Measurements from ENCODE around the gene KDM6A. TPM values are rescaled to one million over a fixed set of nuclear protein-coding genes. Genes with fewer than 3 reads are reported as not detected.
A peak's percentile ranks its signal among the peaks of the same experiment; 100 is the strongest.
"Not testable (repeated sequence)": the region's sequence is repeated elsewhere in the genome, so short reads cannot be mapped to it uniquely, and the experiment has no call there.

KDM6A gene
- total RNA-seq, 1 experiment from 2014 or later, result 32.7 TPM

GRCh38 chrX:44875185-44875489 lies 2.1 kb downstream of the KDM6A start:
- H3K36me3 ChIP-seq (replicated peaks; ENCODE audit: control insufficient read depth, insufficient read depth, low read length), result no peaks in the 10 kb centered on the region
- no peaks in the 10 kb centered on the region for H3K27me3 ChIP-seq (ENCODE audit: control insufficient read depth, insufficient read depth, low read length)
- no peak for DNase-seq
- peak overlapping the region; percentile 29; the same call in 1 of the 2 replicates for H3K4me3 ChIP-seq (ENCODE audit: insufficient read depth, low read depth, low read length)

DNA sequence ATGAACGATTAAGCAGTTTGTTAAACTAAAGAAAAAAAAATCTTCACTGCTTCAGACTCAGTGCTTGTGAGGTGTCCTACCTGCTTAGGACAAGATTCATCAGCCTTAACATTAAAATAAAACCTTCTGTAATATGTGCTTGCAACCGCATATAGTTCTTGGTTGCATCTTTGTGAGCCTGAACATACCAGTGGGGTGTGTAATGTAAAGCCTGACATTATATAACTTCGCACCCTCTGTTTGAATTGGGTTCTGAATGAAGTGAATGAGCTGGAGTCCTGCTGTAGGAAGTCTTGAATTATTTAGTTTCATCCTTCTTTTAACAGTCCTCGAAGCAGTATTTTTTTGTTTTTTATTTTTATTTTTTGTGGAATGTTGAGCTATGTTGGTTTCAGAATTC lies 3.1 kb downstream of the KDM6A start:
- Histone ChIP-seq H3K4me3 (ENCODE audit: insufficient read depth, low read depth, low read length) (no peak overlapping the region), H3K27me3 (ENCODE audit: control insufficient read depth, insufficient read depth, low read length) (no peaks in the 10 kb centered on the region)

DNA sequence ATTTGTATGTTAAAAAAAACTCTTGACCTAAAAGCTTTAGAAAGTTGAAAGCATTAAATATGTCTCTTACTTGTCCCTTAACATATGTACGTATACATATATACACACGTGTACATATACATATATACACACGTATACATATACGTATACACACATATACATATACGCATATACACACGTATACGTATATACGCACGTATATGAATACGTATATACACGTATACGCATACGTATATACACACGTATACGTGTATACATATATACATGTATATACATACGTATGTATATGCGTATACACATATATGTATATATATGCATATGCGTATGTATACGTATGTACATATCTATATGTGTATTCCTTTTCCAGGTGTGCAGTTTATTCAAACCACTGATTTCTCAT lies 3.8 kb downstream of the KDM6A start:
- Histone ChIP-seq H3K36me3 (replicated peaks; ENCODE audit: control insufficient read depth, insufficient read depth, low read length) (no peaks in the 10 kb centered on the region), H3K27me3 (ENCODE audit: control insufficient read depth, insufficient read depth, low read length) (no peaks in the 10 kb centered on the region), H3K4me3 (ENCODE audit: insufficient read depth, low read depth, low read length) (no peak overlapping the region)
- no peak for DNase-seq

More for the DNA sequence above, 3.1 kb downstream of the KDM6A start:
- no peaks in the 10 kb centered on the region for H3K36me3 ChIP-seq (replicated peaks; ENCODE audit: control insufficient read depth, insufficient read depth, low read length)
- DNase-seq, result no peak

- Histone ChIP-seq H3K36me3 (replicated peaks; ENCODE audit: control insufficient read depth, insufficient read depth, low read length) (no peaks in the 10 kb centered on the region), H3K27me3 (ENCODE audit: control insufficient read depth, insufficient read depth, low read length) (no peaks in the 10 kb centered on the region), H3K4me3 (ENCODE audit: insufficient read depth, low read depth, low read length) (no peak overlapping the region)
- no peak for DNase-seq
These were observed 5.8 kb downstream of the KDM6A start for GRCh38 chrX:44878780-44879179.

DNA sequence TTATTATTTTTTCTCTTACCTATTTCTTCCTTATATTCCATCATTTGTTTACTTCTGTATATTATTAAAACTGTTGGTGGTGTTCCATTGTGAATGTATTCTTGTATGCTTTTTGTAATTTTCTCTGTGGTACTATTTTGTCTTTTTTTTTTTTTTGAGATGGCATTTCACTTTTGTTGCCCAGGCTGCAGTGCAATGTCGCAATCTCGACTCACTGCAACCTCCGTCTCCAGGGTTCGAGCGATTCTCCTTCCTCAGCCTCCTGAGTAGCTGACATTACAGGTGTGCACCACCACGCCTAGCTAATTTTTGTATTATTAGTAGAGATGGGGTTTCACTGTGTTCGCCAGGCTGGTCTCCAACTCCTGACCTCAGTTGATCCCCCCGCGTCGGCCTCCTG lies 8.6 kb downstream of the KDM6A start:
- no peaks in the 10 kb centered on the region for H3K36me3 ChIP-seq (replicated peaks; ENCODE audit: control insufficient read depth, insufficient read depth, low read length)
- no peaks in the 10 kb centered on the region for H3K27me3 ChIP-seq (ENCODE audit: control insufficient read depth, insufficient read depth, low read length)
- H3K4me3 ChIP-seq (ENCODE audit: insufficient read depth, low read depth, low read length), result no peak overlapping the region
- DNase-seq, result no peak

DNA sequence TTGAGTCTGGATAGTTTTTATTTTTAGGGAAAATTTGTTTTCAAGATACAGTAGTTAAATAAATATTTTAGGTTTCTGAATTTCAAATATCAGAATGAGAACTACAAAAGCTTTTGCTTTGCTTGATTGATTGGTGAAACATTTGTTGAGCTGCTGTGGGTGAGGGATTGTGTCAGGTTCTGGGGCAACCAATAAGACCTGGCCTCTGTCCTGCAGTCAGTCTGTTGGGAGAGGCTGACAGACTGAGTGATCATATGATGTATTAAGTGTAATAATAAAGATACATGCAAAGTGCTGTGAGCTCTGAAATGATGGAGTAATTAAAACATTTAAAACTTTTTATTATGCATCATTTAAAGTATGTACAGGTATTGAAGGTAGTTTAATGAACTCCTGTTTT lies 9.6 kb downstream of the KDM6A start:
- no peak overlapping the region for H3K4me3 ChIP-seq (ENCODE audit: insufficient read depth, low read depth, low read length)
- no peak for DNase-seq

GRCh38 chrX:44884944-44885343 lies 12.0 kb downstream of the KDM6A start:
- no peak overlapping the region for H3K4me3 ChIP-seq (ENCODE audit: insufficient read depth, low read depth, low read length)
- no peaks in the 10 kb centered on the region for H3K36me3 ChIP-seq (replicated peaks; ENCODE audit: control insufficient read depth, insufficient read depth, low read length)
- H3K27me3 ChIP-seq (ENCODE audit: control insufficient read depth, insufficient read depth, low read length), result no peaks in the 10 kb centered on the region
- DNase-seq, result no peak

More for the DNA sequence above, 9.6 kb downstream of the KDM6A start:
- Histone ChIP-seq H3K36me3 (replicated peaks; ENCODE audit: control insufficient read depth, insufficient read depth, low read length) (no peaks in the 10 kb centered on the region), H3K27me3 (ENCODE audit: control insufficient read depth, insufficient read depth, low read length) (no peaks in the 10 kb centered on the region)

GRCh38 chrX:44889824-44890223 lies 16.8 kb downstream of the KDM6A start:
- no peaks in the 10 kb centered on the region for H3K27me3 ChIP-seq (ENCODE audit: control insufficient read depth, insufficient read depth, low read length)
- DNase-seq, result no peak
- no peaks in the 10 kb centered on the region for H3K36me3 ChIP-seq (replicated peaks; ENCODE audit: control insufficient read depth, insufficient read depth, low read length)
- no peak overlapping the region for H3K4me3 ChIP-seq (ENCODE audit: insufficient read depth, low read depth, low read length)

DNA sequence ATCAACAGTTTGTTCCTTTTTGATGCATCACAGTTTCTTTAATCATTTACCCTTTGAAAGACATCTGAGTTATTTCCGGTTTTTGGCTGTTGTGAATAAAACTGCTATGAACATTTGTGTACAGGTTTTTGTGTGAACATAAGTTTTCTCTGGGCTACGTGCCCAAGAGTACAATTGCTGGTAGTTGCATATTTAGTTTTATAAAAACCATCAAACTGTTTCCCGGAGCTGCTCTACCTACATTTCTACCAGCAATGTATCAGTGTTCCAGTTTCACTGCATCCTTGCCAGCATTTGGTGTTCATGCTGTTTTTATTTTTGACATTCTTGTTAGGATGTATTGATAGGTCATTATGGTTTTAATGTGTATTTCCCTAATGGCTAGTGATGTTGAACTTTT lies 17.3 kb downstream of the KDM6A start:
- no peaks in the 10 kb centered on the region for H3K36me3 ChIP-seq (replicated peaks; ENCODE audit: control insufficient read depth, insufficient read depth, low read length)
- H3K4me3 ChIP-seq (ENCODE audit: insufficient read depth, low read depth, low read length), result no peak overlapping the region
- no peak for DNase-seq
- no peaks in the 10 kb centered on the region for H3K27me3 ChIP-seq (ENCODE audit: control insufficient read depth, insufficient read depth, low read length)

DNA sequence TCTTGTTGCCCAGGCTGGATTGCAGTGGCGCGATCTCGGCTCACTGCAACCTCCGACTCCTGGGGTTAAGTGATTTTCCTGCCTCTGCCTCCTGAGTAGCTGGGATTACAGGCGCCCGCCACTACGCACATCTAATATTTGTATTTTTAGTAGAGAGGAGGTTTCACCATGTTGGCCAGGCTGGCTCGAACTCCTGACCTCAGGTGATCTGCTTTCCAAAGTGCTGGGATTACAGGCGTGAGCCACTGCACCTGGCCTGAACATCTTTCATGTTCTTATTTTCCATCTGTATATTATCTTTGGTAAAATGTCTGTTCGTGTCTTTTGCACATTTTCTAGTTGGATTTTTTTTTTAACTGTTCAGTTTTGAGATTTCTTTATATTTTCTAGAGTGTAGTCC lies 17.7 kb downstream of the KDM6A start:
- not testable (repeated sequence) for H3K27me3 ChIP-seq (ENCODE audit: control insufficient read depth, insufficient read depth, low read length); H3K36me3 ChIP-seq (replicated peaks; ENCODE audit: control insufficient read depth, insufficient read depth, low read length); DNase-seq; H3K4me3 ChIP-seq (ENCODE audit: insufficient read depth, low read depth, low read length)

GRCh38 chrX:44891642-44892041 lies 18.7 kb downstream of the KDM6A start:
- Histone ChIP-seq H3K27me3 (ENCODE audit: control insufficient read depth, insufficient read depth, low read length) (no peaks in the 10 kb centered on the region), H3K36me3 (replicated peaks; ENCODE audit: control insufficient read depth, insufficient read depth, low read length) (no peaks in the 10 kb centered on the region), H3K4me3 (ENCODE audit: insufficient read depth, low read depth, low read length) (no peak overlapping the region)
- no peak for DNase-seq

DNA sequence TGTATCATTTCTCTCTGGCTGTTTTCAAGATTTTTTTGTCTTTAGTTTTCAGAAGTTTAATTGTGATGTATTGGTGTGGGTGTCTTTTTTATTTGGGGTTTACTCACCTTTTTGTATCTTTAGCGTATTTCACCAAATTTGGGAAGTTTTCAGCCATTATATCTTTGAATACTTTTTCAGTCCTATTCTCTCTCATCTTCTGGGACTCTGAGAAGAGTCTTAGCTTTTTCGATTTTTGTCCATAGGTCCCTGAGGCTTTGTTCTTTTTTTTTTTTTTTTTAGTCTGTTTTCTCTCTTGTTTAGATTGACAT lies 23.8 kb downstream of the KDM6A start:
- no peak for DNase-seq
- no peaks in the 10 kb centered on the region for H3K27me3 ChIP-seq (ENCODE audit: control insufficient read depth, insufficient read depth, low read length)
- no peaks in the 10 kb centered on the region for H3K36me3 ChIP-seq (replicated peaks; ENCODE audit: control insufficient read depth, insufficient read depth, low read length)
- no peak overlapping the region for H3K4me3 ChIP-seq (ENCODE audit: insufficient read depth, low read depth, low read length)

GRCh38 chrX:44897539-44897938 lies 24.6 kb downstream of the KDM6A start:
- Histone ChIP-seq H3K4me3 (ENCODE audit: insufficient read depth, low read depth, low read length) (no peak overlapping the region), H3K36me3 (replicated peaks; ENCODE audit: control insufficient read depth, insufficient read depth, low read length) (no peaks in the 10 kb centered on the region), H3K27me3 (ENCODE audit: control insufficient read depth, insufficient read depth, low read length) (no peaks in the 10 kb centered on the region)
- no peak for DNase-seq

GRCh38 chrX:44898411-44899221 lies 25.6 kb downstream of the KDM6A start:
- Histone ChIP-seq H3K4me3 (ENCODE audit: insufficient read depth, low read depth, low read length) (no peak overlapping the region), H3K36me3 (replicated peaks; ENCODE audit: control insufficient read depth, insufficient read depth, low read length) (no peaks in the 10 kb centered on the region), H3K27me3 (ENCODE audit: control insufficient read depth, insufficient read depth, low read length) (no peaks in the 10 kb centered on the region)
- DNase-seq, result peak; percentile 8

GRCh38 chrX:44899946-44900345 lies 27.0 kb downstream of the KDM6A start:
- Histone ChIP-seq H3K4me3 (ENCODE audit: insufficient read depth, low read depth, low read length) (no peak overlapping the region), H3K27me3 (ENCODE audit: control insufficient read depth, insufficient read depth, low read length) (no peaks in the 10 kb centered on the region), H3K36me3 (replicated peaks; ENCODE audit: control insufficient read depth, insufficient read depth, low read length) (no peaks in the 10 kb centered on the region)
- DNase-seq, result no peak

DNA sequence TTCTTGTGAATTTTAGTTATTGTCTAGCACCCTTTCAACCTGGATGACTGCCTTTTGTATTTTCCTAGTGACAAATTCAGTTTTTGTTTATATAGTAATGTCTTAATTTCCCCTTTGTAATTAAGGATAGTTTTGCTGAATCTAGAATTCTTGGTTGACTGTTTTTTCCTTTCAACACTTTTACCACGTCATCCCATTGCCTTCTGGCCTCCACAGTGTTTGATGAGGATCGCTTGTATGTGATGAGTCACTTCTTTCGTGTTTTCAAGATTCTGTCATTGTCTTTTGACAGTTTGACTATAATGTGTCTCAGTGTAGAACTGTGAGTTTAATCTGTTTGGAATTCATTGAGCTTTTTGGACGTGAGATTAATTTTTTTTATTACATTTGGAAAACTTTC lies 30.1 kb downstream of the KDM6A start:
- no peak overlapping the region for H3K4me3 ChIP-seq (ENCODE audit: insufficient read depth, low read depth, low read length)
- no peaks in the 10 kb centered on the region for H3K27me3 ChIP-seq (ENCODE audit: control insufficient read depth, insufficient read depth, low read length)
- no peak for DNase-seq
- no peaks in the 10 kb centered on the region for H3K36me3 ChIP-seq (replicated peaks; ENCODE audit: control insufficient read depth, insufficient read depth, low read length)
